Stomach (tissue), 4 donors: ENCODE results near the gene NCS1.

ENCODE experiments used
- EP300 ChIP-seq: sonication (generic); formaldehyde crosslinking; IDR thresholded peaks from one replicate; pipeline ENCODE4 v1.6.1; 2017; ENCODE audit warnings: antibody characterized with exemption
- TF ChIP-seq, protein P1 (sequence below), 7 experiments: fragments of 450-650 bp in 4 of 7; fragments of 200-600 bp in 3 of 7; sonication (generic) in 3 of 7; IDR thresholded peaks; one replicate each; pipeline ENCODE4 v1.5.1; 2016 to 2019; ENCODE audit warnings: antibody characterized with exemption in 7 of 7, control low read depth in 2 of 7, mild to moderate bottlenecking in 1 of 7

DNA sequence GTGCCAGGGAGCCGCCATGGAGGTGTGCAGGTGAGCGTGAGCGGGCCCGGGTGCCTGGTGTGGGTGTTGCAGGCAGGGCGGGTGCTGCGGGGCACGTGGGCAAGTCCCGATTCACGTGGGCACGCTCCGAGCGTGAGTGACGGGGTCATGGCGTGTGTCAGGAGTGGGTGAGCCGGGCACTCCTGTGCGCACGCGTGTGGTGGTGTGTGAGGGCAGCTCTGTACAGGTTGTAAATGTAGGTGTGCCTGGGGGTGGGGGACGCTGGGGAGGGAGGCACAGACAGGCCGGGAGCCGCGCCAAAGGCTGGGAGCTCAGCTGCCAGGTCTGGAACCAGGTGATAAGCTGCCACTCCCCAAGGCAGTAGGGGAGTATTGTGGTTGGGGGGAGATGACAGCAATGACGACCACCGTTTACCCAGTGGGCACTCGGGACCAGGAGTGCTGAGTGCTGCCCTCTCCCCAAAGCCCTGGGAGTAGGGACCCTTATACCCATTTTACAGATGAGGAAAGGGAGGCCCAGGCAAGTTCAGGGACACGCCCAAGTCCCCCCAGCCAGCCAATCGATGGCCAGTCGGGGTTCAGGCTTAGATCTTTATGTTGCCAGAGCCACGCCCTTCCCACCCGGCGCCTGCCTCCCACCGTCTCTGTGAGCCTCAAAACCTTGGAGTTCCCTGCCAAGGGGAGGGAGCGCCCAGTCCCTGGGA, 9.6 kb downstream of the NCS1 start:
- TF ChIP-seq, protein P1, sequence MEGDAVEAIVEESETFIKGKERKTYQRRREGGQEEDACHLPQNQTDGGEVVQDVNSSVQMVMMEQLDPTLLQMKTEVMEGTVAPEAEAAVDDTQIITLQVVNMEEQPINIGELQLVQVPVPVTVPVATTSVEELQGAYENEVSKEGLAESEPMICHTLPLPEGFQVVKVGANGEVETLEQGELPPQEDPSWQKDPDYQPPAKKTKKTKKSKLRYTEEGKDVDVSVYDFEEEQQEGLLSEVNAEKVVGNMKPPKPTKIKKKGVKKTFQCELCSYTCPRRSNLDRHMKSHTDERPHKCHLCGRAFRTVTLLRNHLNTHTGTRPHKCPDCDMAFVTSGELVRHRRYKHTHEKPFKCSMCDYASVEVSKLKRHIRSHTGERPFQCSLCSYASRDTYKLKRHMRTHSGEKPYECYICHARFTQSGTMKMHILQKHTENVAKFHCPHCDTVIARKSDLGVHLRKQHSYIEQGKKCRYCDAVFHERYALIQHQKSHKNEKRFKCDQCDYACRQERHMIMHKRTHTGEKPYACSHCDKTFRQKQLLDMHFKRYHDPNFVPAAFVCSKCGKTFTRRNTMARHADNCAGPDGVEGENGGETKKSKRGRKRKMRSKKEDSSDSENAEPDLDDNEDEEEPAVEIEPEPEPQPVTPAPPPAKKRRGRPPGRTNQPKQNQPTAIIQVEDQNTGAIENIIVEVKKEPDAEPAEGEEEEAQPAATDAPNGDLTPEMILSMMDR (IDR thresholded peaks at IDR 0.05), result no peak
- no peak for TF ChIP-seq EP300
